ENCODE results near the gene CLDN6. TPM values are rescaled to one million over a fixed set of nuclear protein-coding genes. Genes with fewer than 3 reads are reported as not detected.

Gene CLDN6
- total RNA-seq, 2 experiments from 2014 or later, result not detected

DNA sequence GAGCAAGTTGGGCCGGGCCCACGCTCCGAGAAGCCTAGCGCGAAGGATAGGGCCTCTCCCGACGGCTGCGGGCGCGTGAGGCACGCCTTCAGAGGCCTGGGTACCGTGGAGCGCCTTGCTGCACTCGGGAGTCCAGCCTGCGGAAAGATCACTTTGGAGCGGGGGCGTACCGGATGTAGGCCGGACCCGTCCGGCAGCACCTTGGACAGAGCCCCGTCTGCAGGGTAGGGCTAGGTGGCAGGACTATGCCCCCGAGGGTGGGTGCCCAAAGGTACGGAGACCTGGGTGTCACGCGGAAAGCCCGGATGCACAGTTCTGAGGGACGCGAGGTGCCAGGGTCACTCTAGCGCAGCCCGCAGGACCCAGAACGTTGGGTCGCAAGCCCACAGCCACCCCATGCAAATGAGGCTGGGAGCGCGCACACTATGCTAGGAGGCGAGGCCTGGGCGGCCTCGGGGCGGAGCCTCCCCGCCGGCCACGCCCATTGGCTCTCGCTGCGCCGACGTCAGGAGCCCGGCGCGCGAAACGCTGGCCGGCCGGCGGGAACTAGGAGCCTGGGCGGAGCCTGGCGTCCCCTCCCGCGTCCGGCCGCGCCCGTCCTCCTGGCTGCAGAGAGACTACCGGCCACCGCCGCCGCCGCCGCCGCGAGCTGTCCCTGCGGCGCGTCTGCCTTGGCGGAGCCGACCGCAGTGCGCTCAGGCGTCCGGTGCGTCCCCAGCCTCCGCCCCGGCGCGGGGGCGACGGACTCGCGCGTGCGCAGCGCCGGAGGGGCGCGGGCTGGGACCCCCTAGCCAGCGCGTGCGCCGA lies 49.0 kb downstream of the CLDN6 start, which contains the start of gene PAQR4:
Gene PAQR4, plus strand, starts transcription at position 611 of the 807 bp plus-strand sequence. CDS start 327 bp downstream, outside the sequence.
- Histone ChIP-seq H4K20me1 (ENCODE audit: insufficient read depth, low read length) (peaks cover 6% of the 10 kb centered on the region; the same call in 1 of the 2 replicates), H3K36me3 (ENCODE audit: insufficient read depth, low read length) (peaks cover 38% of the 10 kb centered on the region; the same call in 1 of the 2 replicates), H3K4me2 (ENCODE audit: low read length) (peak within 1 kb of the TSS; percentile 74), H3K9me3 (ENCODE audit: low read length) (no peaks in the 10 kb centered on the region), H3K9me2 (ENCODE audit: insufficient read depth, low read length) (no peaks in the 10 kb centered on the region), H3K79me2 (ENCODE audit: insufficient read depth, low read depth, low read length) (no peaks in the 10 kb centered on the region; the same call in 1 of the 2 replicates), H3K4me3 (ENCODE audit: low read depth, low read length, poor library complexity, severe bottlenecking) (peak within 1 kb of the TSS; percentile 99), H3K27ac (ENCODE audit: low read depth, low read length, poor library complexity, severe bottlenecking) (peak within 1 kb of the TSS; percentile 64), H3K4me1 (ENCODE audit: insufficient read depth, low read length, poor library complexity, severe bottlenecking) (peaks cover 57% of the 10 kb centered on the region), H2AFZ (ENCODE audit: low read length) (peak within 1 kb of the TSS; percentile 25; the same call in 1 of the 2 replicates)
- intact Hi-C loops (cut with micrococcal nuclease; ENCODE audit: unreplicated experiment), result loop anchor here (1.0 kb wide), 2 partner anchors 11 to 35 kb away; partner anchors contain the start of gene PKMYT1
- BruUV-seq (replicated peaks), result no TSS peak
- CTCF ChIA-PET (ENCODE audit: unreplicated experiment), result no interaction called here
- peak; percentile 94 for DNase-seq (ENCODE audit: low spot score)
- POLR2A ChIA-PET, result interaction anchor here (0.5 kb wide), 1 partner anchor 16 kb away, joined by 3 read pairs; no protein-coding TSS in a partner anchor
- no peak for TF ChIP-seq EZH2phosphoT487 (IDR thresholded peaks at IDR 0.05; ENCODE audit: borderline replicate concordance, low read depth, low read length)

DNA sequence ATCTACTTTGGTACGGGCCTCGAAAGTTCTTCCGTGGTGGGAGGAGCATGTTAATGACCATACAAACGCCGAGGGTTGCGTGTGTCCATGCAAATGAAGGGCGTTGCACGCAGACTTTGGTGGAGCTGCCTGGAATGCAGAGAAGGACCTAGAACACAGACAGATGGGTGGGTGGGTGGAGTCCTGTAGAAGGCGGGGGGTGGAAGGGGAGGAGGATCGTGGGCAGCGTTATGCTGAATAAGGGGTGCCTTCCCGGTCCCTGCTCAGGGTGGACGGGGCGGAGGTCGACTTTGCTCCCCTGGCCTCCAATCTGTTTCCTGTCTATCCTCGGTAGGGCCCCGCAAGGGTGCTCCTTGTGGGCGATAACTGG lies 49.6 kb downstream of the CLDN6 start:
- Histone ChIP-seq H3K9me2 (ENCODE audit: insufficient read depth, low read length) (no peaks in the 10 kb centered on the region), H3K4me2 (ENCODE audit: low read length) (peak overlapping the region; percentile 74), H3K9me3 (ENCODE audit: low read length) (no peaks in the 10 kb centered on the region), H3K79me2 (ENCODE audit: insufficient read depth, low read depth, low read length) (no peaks in the 10 kb centered on the region; the same call in 1 of the 2 replicates), H3K4me3 (ENCODE audit: low read depth, low read length, poor library complexity, severe bottlenecking) (peak overlapping the region; percentile 99), H4K20me1 (ENCODE audit: insufficient read depth, low read length) (peaks cover 6% of the 10 kb centered on the region; the same call in 1 of the 2 replicates), H2AFZ (ENCODE audit: low read length) (no peak overlapping the region; the same call in 1 of the 2 replicates), H3K27ac (ENCODE audit: low read depth, low read length, poor library complexity, severe bottlenecking) (peak overlapping the region; percentile 47), H3K4me1 (ENCODE audit: insufficient read depth, low read length, poor library complexity, severe bottlenecking) (peaks cover 63% of the 10 kb centered on the region), H3K36me3 (ENCODE audit: insufficient read depth, low read length) (peaks cover 32% of the 10 kb centered on the region; the same call in 1 of the 2 replicates)
- BruUV-seq (replicated peaks), result no TSS peak
- peak; percentile 52 for DNase-seq (ENCODE audit: low spot score)
- intact Hi-C loops (cut with micrococcal nuclease; ENCODE audit: unreplicated experiment), result no loop called here
- CTCF ChIA-PET (ENCODE audit: unreplicated experiment), result no interaction called here
- POLR2A ChIA-PET, result no interaction called here
- TF ChIP-seq, protein P1, sequence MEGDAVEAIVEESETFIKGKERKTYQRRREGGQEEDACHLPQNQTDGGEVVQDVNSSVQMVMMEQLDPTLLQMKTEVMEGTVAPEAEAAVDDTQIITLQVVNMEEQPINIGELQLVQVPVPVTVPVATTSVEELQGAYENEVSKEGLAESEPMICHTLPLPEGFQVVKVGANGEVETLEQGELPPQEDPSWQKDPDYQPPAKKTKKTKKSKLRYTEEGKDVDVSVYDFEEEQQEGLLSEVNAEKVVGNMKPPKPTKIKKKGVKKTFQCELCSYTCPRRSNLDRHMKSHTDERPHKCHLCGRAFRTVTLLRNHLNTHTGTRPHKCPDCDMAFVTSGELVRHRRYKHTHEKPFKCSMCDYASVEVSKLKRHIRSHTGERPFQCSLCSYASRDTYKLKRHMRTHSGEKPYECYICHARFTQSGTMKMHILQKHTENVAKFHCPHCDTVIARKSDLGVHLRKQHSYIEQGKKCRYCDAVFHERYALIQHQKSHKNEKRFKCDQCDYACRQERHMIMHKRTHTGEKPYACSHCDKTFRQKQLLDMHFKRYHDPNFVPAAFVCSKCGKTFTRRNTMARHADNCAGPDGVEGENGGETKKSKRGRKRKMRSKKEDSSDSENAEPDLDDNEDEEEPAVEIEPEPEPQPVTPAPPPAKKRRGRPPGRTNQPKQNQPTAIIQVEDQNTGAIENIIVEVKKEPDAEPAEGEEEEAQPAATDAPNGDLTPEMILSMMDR (conservative IDR thresholded peaks at IDR 0.05; ENCODE audit: low read length), result no peak
- no peak for TF ChIP-seq EZH2phosphoT487 (IDR thresholded peaks at IDR 0.05; ENCODE audit: borderline replicate concordance, low read depth, low read length)

DNA sequence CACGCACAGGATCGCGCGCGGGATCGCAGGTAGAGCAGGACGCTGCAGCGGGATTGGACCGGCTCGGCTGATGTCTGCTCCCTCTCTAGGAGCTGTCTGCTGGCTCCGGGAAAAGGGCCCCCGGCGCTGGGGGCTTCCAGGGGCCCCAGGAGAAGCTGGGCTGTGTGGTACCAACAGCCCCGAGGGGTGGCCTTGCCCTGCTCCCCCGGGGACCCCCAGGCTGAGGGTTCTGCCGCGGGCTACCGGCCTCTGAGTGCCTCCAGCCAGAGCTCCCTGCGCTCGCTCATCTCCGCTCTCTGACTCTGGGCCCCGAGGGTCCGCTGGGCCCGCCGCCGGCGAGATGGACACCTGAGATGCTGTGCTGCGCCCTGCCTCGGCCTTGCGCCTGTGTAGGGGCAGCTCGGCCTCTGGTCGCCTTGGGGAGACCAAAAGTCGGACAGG lies 50.2 kb downstream of the CLDN6 start:
- no peak overlapping the region for H3K4me3 ChIP-seq (ENCODE audit: low read depth, low read length, poor library complexity, severe bottlenecking)
- H3K79me2 ChIP-seq (ENCODE audit: insufficient read depth, low read depth, low read length), result no peaks in the 10 kb centered on the region; the same call in 1 of the 2 replicates
- CTCF ChIA-PET (ENCODE audit: unreplicated experiment), result no interaction called here
- DNase-seq (ENCODE audit: low spot score), result no peak
- peaks cover 6% of the 10 kb centered on the region; the same call in 1 of the 2 replicates for H4K20me1 ChIP-seq (ENCODE audit: insufficient read depth, low read length)
- BruUV-seq (replicated peaks), result no TSS peak
- peaks cover 69% of the 10 kb centered on the region for H3K4me1 ChIP-seq (ENCODE audit: insufficient read depth, low read length, poor library complexity, severe bottlenecking)
- peaks cover 26% of the 10 kb centered on the region; the same call in 1 of the 2 replicates for H3K36me3 ChIP-seq (ENCODE audit: insufficient read depth, low read length)
- H3K9me3 ChIP-seq (ENCODE audit: low read length), result no peaks in the 10 kb centered on the region
- H3K9me2 ChIP-seq (ENCODE audit: insufficient read depth, low read length), result no peaks in the 10 kb centered on the region
- no peak overlapping the region for H3K27ac ChIP-seq (ENCODE audit: low read depth, low read length, poor library complexity, severe bottlenecking)
- TF ChIP-seq, protein P1 (conservative IDR thresholded peaks at IDR 0.05; ENCODE audit: low read length), result no peak
- H2AFZ ChIP-seq (ENCODE audit: low read length), result no peak overlapping the region
- peak overlapping the region; percentile 74; the same call in 1 of the 2 replicates for H3K4me2 ChIP-seq (ENCODE audit: low read length)
- intact Hi-C loops (cut with micrococcal nuclease; ENCODE audit: unreplicated experiment), result no loop called here
- POLR2A ChIA-PET, result no interaction called here
